Stimulated activated CD4-positive, alpha-beta T cell treated with anti-CD3 and anti-CD28 coated beads, TNF-alpha, amount 100 ng/mL, for 1 hour (primary cell): Measurements from ENCODE around the gene CEACAM6.

ENCODE experiments used
- DNase-seq, 3 donors: peaks; one replicate each; pipeline ENCODE4 v3.0.0-alpha.2; 2020; ENCODE audit warnings: low read depth in 3 of 3, low spot score in 1 of 3

Gene CEACAM6

DNA sequence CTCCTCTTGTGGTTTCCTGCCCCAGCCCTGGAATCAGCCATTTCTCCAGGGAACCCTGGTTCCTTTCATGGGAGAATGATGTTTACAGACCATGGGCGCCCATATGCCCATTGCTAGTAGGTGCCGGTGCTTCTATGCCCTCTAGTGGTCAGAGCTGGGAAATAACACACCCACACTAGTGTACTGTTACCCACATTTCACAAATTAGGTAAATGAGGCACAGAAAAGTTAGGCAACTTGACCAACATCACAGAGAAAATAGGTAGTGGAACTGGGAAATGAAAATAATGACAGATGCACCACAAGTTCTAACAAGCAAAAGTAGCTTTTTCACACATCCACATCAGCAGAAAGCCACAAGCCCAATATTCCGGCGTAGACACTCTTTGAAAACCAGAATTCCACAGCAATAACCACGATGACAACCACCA lies 39.7 kb downstream of the CEACAM6 start:
- peak in 2 of 3 donors; percentile 17 to 30 for DNase-seq

DNA sequence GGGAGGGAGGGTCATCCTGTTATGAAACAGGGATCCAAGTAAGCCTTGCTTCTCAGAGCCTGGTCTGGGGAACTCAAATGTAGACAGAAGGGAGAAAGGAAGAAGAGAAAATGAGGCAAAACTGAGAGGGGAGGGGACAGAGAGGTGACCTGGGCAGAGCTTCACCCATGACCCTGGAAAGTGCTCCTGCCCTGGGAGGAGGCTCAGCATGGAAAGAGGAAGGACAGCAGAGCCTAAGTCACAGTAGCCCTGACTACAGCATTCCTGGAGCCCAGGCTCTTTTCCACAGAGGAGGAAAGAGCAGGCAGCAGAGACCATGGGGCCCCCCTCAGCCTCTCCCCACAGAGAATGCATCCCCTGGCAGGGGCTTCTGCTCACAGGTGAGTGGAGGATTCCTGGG lies 41.0 kb downstream of the CEACAM6 start, which contains the start of gene CEACAM3:
Gene CEACAM3 (plus strand): TSS at position 226 of the 400 bp plus-strand sequence. CDS start 91 bp downstream, at position 317.
- no peak for DNase-seq

GRCh38 chr19:41796901-41797300 lies 41.6 kb downstream of the CEACAM6 start:
- no peak for DNase-seq

DNA sequence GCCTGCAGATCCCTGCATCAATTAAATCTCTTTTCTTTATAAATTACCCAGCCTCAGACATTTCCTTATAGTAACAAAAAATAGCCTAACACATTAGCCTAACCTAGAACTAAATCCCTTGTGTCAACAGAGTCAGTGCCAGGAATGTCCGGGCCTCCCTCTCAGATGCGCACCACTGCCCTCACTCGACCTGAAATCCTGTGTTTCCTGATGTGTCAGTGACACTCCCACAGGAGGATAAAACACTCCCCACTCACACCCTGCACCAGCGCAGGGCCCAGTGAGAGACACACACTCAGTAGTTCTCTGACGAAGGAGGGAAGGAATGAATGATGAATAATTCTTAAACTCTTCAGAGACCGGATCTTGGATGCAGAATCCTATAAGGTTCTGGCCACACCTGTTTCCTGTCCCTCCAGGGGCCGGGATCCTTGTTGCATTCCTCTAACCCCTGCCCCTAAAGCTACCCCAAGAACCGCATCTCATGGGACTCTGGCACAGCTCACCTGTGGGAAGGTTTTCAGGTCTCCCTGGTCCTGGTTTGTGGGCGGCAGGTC lies 44.2 kb downstream of the CEACAM6 start:
- DNase-seq: no peak

GRCh38 chr19:41801031-41801430 lies 45.7 kb downstream of the CEACAM6 start:
- DNase-seq: no peak

DNA sequence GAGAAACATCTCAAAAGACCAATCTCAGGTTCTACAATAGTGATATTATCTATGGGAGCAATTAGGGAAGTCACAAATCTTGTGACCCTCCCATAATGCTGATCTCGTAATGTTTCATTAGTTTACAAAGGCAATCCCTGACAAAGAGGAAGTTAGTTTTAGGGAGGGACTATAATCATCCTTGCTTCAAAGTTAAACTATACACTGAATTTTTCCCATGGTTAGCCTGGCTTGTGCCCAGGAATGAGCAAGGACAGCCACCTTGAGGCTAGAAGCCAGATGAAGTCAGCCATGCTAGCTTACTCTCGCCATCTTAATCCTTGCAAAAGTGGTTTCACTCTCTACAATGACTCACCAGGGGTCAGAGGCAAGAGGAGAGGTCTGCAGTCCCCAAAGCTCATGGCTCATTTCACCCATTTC lies 46.5 kb downstream of the CEACAM6 start:
- no peak for DNase-seq

DNA sequence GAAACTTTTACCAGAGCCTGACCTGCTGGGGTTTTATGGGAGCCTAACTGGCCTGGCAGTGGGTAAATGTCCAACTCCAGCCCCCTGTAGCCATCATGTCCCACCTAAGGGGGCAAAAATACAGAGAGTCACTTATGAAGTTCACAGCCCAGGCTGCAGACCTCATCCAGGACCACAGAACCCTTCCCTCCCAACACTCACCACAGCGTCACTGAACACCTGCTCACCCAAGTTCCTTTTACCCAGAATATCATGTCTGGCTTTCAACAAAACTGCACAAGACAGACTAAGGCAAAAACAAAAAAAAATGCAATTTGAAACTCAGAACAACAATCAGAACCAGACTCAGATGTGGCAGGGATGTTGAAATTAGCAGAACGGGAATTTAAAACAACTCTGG lies 47.4 kb downstream of the CEACAM6 start:
- no peak for DNase-seq

- no peak for DNase-seq
Measured at GRCh38 chr19:41804336-41804735, 49.0 kb downstream of the CEACAM6 start.

GRCh38 chr19:41807176-41807575 lies 51.8 kb downstream of the CEACAM6 start:
- DNase-seq: no peak

DNA sequence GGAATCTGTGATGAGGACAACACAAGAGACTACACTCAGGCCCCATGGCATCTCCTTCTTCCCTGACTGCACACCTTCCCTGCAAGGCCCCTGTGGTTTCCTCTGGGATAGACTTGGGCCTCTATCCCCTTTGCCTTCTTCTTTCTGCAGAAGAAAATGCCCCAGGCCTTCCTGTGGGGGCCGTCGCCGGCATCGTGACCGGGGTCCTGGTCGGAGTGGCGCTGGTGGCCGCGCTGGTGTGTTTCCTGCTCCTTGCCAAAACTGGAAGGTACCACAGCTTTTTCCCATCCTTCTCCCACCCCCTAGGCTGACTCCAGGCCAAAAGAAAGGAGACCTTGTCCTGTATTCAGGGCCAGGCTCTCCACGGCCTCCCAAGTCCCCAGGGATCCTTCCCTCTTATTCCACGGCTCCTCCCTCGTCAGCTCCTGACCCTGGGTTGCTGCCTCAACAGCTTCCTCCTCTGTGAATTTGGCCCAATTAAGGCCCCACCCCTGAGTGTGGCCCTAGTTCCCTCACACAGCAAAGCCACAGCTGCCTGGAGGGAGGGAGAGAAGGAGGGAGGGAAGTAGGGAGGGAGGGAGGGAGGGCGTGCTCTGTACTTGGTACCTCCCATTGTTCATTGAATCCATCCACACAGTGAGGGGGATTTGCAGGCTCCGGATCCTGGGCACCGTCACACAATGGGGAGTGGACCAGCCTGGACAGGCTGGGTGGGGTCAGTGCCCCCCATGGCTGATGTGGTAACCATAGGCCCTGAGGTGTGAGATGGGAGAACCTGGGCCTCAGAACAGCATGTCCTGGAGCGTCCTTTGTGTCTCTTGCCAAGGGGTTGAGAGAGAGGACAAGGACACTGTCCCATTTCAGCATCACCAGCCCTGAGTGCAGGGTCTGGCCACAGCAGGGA lies 53.6 kb downstream of the CEACAM6 start:
- DNase-seq: no peak

GRCh38 chr19:41810301-41810700 lies 55.0 kb downstream of the CEACAM6 start:
- no peak for DNase-seq

- no peak for DNase-seq
Measured at GRCh38 chr19:41811036-41811435, 55.7 kb downstream of the CEACAM6 start.

GRCh38 chr19:41811981-41812380 lies 56.7 kb downstream of the CEACAM6 start:
- DNase-seq: no peak

GRCh38 chr19:41813911-41814310 lies 58.6 kb downstream of the CEACAM6 start:
- no peak for DNase-seq

GRCh38 chr19:41815301-41815700 lies 60.0 kb downstream of the CEACAM6 start:
- no peak for DNase-seq

- no peak for DNase-seq
Measured at GRCh38 chr19:41816761-41817160, 61.4 kb downstream of the CEACAM6 start.

GRCh38 chr19:41821003-41821735 lies 65.8 kb downstream of the CEACAM6 start:
- peak in 1 of 3 donors; percentile 22 for DNase-seq
